HG03280 (cell line): ENCODE measurements around the gene GRHL1.

Source experiments
- ATAC-seq: cut with Tn5 transposase; IDR thresholded peaks from one replicate; pipeline ENCODE4 v1.9.1; 2021; ENCODE audit warnings: mild to moderate bottlenecking, moderate library complexity; ENCODE audit not compliant: unreplicated experiment

The GRHL1 gene

DNA sequence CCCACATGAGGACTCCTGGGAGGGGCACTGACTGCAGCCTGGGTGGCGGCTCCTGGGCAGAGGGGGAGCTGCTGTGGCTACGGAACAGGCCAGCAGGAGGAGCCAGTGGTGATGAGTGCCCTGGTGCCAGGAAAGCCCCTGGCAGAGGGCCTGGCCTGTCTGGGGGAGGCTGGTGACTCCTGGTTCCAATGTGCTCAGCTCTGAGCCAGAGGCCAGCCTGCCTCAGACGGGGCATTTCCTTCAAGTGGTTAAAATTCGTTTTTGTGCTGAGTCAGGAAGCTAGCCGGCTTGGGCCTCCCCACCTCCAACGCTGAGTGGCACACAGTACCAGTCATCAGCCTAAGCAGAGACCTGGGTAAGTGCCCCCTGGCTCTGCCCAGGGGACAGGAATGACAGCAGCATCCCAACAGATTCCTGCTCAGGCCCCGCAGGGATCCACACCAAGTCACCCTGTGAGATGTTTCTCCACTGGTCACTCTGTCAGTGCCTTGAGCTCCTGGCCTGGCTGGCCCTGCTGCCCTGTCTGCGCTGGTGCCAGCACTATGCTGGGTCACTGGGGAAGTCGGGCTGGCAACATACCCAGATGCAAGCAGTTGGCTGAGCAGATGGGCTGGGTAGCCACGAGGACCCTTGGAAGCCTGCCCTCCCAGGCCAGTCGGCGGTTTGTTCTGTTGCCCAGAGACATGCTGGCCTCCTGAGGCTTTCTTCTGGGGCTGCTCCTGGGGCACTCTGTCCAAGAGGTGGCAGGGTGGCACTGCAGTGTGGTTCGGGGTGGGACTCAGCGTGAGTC, 84.8 kb downstream of the GRHL1 start:
- no peak for ATAC-seq

DNA sequence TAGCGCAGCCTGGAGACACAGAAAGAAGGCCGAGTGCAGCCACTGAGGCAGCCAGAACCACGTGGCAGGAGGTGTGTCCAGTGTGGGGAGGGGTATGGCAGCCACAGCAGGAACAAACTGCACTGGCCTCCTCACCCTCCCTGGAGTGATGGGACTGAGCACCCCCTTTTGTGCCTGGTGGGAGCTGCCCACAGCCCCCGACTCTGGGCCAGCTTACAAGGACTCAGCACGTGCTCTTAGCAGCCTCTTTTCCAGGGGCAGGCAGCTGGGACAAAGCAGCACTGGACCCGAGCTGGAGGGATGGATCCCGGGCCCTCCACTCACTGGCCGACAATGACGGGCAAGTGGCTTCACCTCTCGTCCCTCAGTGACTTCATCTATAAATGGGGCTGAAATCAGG, 86.6 kb downstream of the GRHL1 start:
- ATAC-seq: no peak

DNA sequence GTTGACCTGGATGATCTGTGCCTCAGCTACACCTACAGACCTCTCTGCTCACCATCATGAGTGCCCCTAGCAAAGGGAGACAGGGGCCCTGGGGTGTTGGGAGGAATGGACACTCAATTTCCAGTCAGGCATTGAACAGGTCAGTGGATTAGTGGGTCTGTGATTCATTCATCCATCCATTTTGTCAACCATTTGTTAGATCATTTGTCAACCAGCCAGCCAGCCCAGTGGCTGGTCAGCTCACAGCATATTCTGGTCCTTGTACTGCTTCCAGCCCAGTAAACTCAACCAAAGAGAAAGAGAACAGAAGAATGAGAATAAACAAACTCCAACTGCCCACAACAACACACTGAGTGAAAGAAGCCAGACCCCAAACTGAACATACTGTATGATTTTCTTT, 87.2 kb downstream of the GRHL1 start:
- ATAC-seq: no peak

DNA sequence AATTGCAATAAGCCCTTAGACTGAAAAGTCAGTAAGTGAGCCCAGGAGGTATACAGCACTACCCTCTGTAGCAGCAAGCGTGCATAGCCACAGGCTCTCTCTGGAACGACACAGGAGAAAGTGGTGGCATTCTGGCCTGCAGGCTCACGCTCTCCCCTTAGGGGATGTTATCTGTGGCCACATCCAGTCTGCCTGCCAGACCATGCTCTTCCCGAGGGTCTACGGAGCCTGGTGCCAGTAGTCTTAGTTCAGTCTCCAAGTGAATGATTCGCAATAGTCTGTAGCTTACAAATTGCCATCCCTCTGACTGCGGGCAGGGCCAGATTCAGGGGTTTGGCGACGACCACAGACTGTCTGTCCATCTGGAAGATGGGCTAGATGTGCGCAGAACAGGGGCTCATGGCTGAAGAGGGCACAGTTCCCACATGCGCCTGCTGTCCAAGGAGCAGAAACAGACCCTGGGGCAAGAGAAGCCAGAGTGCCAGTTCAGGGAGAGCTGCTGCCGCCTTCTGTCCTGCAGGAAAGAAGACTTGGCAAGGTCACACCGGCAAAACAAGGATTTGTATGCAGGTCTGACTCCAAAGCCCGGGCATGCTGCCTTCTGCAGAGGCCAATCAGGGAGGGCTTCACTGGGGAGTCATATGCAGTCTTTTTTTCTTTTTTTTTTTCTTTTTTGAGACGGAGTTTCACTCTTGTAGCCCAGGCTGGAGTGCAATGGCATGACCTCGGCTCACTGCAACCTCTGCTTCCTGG, 88.3 kb downstream of the GRHL1 start:
- no peak for ATAC-seq

DNA sequence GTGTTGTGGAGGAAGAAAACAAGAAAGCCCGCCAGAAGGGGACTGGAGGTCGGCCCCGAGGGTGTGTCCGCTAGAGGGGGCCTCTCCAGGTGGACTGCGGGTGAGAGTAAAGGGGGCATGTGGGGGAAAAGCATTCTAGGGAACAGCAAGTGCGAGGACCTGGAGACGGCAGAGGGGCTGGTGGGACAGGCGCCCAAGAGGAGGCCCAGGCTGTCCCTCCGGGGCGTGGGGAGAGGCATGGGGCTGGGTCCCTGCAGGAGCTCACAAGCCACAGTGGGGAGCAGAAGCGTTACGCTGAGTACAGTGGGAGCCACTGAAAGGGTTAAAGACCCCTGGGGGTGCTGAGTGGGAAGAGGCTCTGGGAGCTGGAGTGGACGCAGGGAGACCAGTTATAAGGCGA, 90.2 kb downstream of the GRHL1 start:
- ATAC-seq: no peak

DNA sequence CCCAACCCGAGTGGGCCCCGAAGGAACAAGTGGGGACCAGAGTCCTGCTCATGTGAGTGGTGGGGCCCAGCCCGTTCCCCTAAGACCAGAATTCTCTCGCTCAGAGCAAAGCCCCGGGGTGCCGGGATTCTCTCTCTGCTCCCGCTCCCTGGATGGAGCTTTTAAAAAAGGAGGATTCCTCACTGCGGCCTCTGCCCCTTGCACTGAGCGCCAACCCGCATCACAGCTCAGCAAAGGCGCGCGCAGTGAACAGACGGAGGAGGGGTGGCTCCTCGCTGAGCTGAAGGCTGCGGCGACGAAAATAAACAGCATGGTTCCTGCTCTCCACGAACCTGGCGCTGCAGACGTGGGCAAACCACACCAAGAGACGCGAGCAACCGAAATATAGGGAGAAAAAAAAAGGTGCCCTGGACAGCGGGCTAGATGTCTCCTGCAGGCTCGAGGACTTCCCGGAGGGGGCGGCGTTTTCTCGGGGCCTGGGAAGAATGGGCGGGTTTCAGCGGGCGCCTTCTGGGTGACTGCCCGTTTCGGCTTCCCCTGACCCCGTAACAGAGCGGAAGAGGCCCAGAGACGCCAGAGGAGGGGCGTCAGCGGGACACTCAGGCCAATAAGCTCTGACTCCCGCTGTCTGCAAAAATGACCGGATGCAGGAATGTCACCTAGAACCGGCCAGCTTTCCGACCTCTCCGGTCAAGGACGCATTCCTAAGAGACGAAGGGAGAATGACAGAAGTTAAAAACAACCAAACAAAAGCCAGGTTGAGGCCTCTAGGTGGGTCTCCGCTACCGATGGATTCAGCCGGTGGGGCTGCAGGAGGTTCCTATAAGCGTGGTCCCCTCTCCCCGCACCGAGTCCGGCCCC, 91.0 kb downstream of the GRHL1 start:
- no peak for ATAC-seq

DNA sequence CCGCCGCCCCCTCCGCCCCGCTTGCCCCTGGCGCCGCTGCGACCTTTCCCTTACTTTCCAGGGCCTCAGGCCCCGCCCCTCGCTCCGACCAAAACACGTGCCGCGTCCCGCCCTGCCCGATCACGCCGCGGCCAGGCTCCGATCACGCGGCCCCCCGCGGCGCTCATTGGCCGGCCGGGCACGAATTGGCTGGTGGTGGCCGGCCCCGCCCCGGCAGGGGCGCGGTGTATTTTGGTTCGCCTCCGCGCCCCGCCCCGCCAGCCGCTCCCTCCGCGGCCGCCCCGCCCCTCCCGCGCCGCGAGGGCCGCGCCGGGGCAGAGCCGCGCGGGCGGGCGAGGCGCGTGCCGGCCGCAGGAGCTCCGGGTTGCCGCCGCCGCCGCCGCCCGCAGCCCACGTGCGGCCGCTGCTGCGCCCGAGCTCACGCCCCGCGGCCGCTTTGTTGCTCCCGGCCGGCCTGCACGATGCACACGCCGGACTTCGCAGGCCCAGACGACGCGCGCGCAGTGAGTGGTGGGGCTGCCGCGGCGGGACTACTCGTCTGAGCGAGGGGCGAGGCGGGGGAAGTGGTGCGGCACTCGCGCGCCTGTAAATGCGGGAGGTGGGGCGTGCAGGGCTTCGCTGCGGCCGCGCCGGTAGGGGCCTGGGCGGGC, 91.9 kb downstream of the GRHL1 start, which contains the start of gene KLF11:
Gene KLF11 (plus strand): TSS at position 295 of the 650 bp plus-strand sequence. CDS start 167 bp downstream, at position 462.
- ATAC-seq: peak; percentile 67

DNA sequence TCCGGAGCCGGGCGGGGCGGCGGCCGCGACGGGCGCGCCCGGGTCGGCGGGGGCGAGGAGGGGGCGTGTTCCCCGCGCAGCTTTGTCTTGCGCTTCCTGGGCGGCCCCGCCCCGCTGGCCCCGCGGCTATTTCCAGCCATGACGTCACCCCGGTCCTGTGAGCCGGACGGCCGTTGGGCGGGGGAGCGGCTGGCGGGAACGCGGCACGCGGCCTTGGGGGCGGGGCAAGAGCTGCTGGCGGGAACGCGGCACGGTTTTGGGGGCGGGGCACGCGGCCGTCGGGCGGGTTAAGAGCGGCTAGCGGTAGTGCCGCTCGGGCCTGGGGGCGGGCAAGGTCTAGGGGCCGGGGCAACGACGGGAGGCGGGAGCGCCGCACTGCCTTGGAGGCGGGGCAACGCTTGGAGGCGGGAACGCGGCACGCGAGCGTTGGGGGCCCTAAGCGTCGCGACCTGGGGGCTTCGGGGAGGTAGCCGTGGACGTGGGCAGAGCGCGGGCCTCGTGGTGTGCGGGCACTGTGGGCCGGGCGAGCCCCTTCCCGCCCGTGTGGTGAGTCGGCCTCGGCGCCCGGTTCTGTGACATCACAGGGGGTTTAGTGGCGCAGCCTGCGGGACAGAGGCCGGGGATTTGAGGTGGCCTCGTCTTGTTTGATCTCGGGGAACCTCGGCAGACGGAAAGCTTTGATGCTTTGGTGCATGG, 92.6 kb downstream of the GRHL1 start:
- peak; percentile 68 for ATAC-seq

DNA sequence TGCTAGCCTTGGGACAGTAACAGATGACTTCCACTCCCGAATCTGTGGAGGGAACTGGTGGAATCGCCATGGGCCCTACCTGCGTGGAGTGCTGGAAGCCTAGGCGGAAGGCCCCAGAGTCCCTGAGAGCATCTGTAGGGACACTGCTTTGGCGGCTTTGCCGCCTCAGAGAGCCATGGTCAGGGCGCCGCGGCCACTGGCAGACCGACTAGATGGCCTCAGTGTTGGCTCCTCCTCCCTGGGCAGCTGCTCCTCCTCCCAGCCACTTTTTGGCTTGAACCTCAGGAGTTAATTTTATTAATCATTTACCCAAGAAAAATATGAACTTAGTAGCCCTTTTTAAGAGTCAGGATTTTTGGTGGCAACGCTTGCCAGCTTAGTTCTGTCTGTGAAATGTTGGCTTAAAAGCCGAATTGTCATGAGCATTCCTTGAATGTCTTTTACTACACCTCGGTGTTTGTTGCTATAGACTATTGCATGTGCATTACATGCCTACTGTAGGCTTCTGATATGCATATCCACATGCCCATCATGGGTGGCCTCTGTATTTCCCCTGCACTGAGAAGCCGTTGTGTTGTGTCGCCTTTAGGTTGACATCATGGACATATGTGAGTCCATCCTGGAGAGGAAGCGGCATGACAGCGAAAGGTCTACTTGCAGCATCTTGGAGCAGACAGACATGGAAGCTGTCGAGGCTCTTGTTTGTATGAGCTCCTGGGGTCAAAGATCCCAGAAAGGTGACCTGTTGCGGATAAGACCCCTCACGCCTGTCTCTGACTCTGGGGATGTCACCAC, 94.3 kb downstream of the GRHL1 start:
- no peak for ATAC-seq

DNA sequence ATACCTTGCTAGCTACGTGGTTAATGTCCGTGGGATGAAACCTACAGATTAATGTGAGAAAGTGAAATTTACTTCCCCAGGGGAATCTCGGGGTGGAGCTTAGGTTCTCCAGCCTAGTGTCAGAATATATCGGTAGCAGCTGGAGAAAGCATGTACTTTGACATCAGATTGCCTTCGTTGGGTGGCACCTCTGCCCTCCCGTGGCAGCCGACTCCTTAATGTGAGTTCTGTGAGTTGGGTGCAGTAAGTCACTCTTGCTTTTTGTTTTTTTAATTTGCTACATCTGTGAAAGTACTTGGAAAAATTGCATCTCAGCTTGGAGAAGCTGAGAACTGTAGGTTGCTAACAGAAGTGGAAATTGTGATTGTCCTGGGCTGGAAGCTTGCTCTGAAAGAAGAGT, 95.4 kb downstream of the GRHL1 start:
- ATAC-seq: no peak

DNA sequence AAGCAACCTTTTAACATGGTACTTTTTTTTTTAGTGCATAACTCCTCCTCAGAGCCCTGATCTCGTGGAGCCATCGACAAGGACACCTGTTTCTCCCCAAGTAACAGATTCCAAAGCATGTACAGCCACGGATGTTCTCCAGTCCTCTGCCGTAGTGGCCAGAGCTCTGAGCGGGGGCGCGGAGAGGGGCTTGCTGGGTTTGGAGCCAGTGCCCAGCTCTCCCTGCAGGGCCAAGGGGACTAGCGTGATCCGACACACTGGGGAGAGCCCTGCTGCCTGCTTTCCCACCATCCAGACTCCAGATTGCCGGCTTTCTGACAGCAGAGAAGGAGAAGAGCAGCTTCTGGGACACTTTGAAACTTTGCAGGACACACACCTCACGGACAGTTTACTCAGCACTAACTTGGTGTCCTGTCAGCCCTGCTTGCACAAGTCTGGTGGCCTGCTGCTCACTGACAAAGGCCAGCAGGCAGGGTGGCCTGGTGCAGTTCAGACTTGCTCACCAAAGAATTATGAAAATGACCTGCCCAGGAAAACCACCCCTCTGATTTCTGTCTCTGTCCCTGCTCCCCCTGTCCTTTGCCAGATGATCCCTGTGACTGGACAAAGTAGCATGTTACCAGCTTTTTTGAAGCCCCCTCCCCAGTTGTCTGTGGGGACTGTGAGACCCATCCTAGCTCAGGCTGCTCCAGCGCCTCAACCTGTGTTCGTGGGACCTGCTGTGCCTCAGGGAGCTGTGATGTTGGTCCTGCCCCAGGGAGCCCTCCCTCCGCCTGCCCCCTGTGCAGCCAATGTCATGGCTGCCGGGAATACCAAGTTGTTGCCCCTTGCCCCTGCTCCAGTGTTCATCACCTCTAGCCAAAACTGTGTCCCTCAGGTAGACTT, 96.4 kb downstream of the GRHL1 start:
- ATAC-seq: no peak

DNA sequence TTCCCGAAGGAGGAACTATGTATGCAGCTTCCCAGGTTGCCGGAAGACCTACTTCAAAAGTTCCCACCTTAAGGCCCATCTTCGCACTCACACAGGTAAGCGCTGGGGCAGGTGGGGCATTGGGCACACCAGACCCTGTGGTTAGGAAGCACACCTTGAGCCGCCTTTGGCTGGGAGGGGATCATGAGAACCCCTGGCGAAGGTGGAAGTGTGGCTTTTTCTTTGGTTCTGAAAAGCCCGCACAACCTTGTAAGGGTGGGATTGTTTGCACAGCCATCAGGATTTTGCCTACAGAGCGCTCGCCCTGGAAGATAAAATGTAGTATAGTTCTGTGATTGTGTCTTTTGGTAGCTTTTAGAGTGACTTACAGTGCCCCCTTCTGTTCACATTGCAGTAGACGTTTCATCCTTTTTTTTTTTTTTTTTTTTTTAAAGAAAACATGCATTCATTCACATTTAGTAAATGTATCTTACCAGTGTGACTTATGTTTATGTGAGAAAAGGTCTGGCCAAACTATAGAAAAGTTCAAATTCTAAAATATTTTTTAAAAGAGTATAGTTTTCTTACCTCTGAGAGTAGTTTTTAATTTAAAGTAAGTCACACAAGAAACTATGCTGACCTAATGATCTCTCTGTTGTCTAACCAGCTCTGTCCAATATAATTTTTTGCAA, 97.1 kb downstream of the GRHL1 start:
- no peak for ATAC-seq
